GM23248 (cell line): ENCODE data around the gene NT5DC1.

Source experiments
- EZH2 ChIP-seq: fragments of 200-600 bp; sonication (generic); IDR thresholded peaks from 2 replicates; pipeline ENCODE4 v1.6.1; 2018; ENCODE audit warnings: antibody characterized with exemption, mild to moderate bottlenecking; ENCODE audit not compliant: insufficient read depth, poor library complexity, severe bottlenecking
- EZH2phosphoT487 ChIP-seq: fragments of 200-600 bp; sonication (generic); IDR thresholded peaks from 2 replicates; pipeline ENCODE4 v1.6.1; 2018; ENCODE audit warnings: antibody characterized with exemption, moderate library complexity, mild to moderate bottlenecking, low read depth; ENCODE audit not compliant: insufficient read depth

- TF ChIP-seq EZH2 (no peak), EZH2phosphoT487 (no peak)
These were observed 21.7 kb upstream of the NT5DC1 start for GRCh38 chr6:116078945-116079344.
